ENCODE measurements around the gene TMEM178B. TPM values are rescaled to one million over a fixed set of nuclear protein-coding genes. Genes with fewer than 3 reads are reported as not detected.

Gene TMEM178B
- total and polyA plus RNA-seq, 8 donors = 0.42 to 3.0 (median 2.1) TPM

- no peak for DNase-seq
These were observed 296.3 kb downstream of the TMEM178B start for GRCh38 chr7:141370178-141370577.

GRCh38 chr7:141370650-141371049 is 296.8 kb downstream of the TMEM178B start:
- Histone ChIP-seq H3K27ac (no peak overlapping the region), H3K4me3 (no peak overlapping the region), H3K27me3 (no peaks in the 10 kb centered on the region), H3K9me3 (no peaks in the 10 kb centered on the region), H3K36me3 (no peaks in the 10 kb centered on the region), H3K4me1 (no peaks in the 10 kb centered on the region)
- intact Hi-C loops (cut with DNase I) = no loop called here
- TF ChIP-seq CTCF (IDR thresholded peaks at IDR 0.05) = no peak
- FAIRE-seq (no peak), ATAC-seq (no peak), DNase-seq (no peak)
- WGBS, 2 donors = 87 to 90% methylated on average over 5 of the region's 5 CpGs

More at GRCh38 chr7:141370178-141370577, 296.3 kb downstream of the TMEM178B start:
- ATAC-seq (no peak), FAIRE-seq (no peak)
- Histone ChIP-seq H3K27me3 (no peaks in the 10 kb centered on the region), H3K36me3 (no peaks in the 10 kb centered on the region), H3K9me3 (no peaks in the 10 kb centered on the region), H3K4me1 (no peaks in the 10 kb centered on the region), H3K27ac (no peak overlapping the region), H3K4me3 (no peak overlapping the region)
- WGBS, 2 donors = 72 to 77% methylated on average over 5 of the region's 5 CpGs
- TF ChIP-seq CTCF (IDR thresholded peaks at IDR 0.05) = no peak
- intact Hi-C loops (cut with DNase I) = no loop called here

GRCh38 chr7:141374425-141374824 is 300.6 kb downstream of the TMEM178B start:
- Histone ChIP-seq H3K27ac (no peak overlapping the region), H3K36me3 (no peaks in the 10 kb centered on the region), H3K4me3 (no peak overlapping the region), H3K27me3 (no peaks in the 10 kb centered on the region), H3K4me1 (no peaks in the 10 kb centered on the region), H3K9me3 (no peaks in the 10 kb centered on the region)
- no peak for FAIRE-seq
- 91% methylated on average over 9 of the region's 9 CpGs for WGBS, 2 donors
- TF ChIP-seq CTCF (IDR thresholded peaks at IDR 0.05) = no peak
- no peak for DNase-seq
- no peak for ATAC-seq
- intact Hi-C loops (cut with DNase I) = no loop called here

GRCh38 chr7:141375442-141375841 is 301.6 kb downstream of the TMEM178B start:
- no peak for TF ChIP-seq CTCF (IDR thresholded peaks at IDR 0.05)
- intact Hi-C loops (cut with DNase I) = no loop called here
- H3K27me3 ChIP-seq = no peaks in the 10 kb centered on the region
- H3K36me3 ChIP-seq = no peaks in the 10 kb centered on the region
- no peak overlapping the region for H3K27ac ChIP-seq
- no peaks in the 10 kb centered on the region for H3K4me1 ChIP-seq
- DNase-seq (no peak), ATAC-seq (no peak), FAIRE-seq (no peak)
- 59 to 71% methylated on average over 2 of the region's 2 CpGs for WGBS, 2 donors
- no peak overlapping the region for H3K4me3 ChIP-seq
- H3K9me3 ChIP-seq = no peaks in the 10 kb centered on the region

GRCh38 chr7:141377906-141378305 is 304.0 kb downstream of the TMEM178B start:
- intact Hi-C loops (cut with DNase I) = no loop called here
- WGBS, 2 donors = 64 to 68% methylated on average over 4 of the region's 4 CpGs
- Histone ChIP-seq H3K36me3 (no peaks in the 10 kb centered on the region), H3K4me1 (no peaks in the 10 kb centered on the region), H3K9me3 (no peaks in the 10 kb centered on the region), H3K27me3 (no peaks in the 10 kb centered on the region), H3K4me3 (no peak overlapping the region), H3K27ac (no peak overlapping the region)
- ATAC-seq = no peak
- FAIRE-seq = no peak
- no peak for DNase-seq
- TF ChIP-seq CTCF (IDR thresholded peaks at IDR 0.05) = no peak
